ENCODE results near the gene EXOSC5. TPM values are rescaled to one million over a fixed set of nuclear protein-coding genes. Genes with fewer than 3 reads are reported as not detected.
"Not testable (repeated sequence)": the region's sequence is repeated elsewhere in the genome, so short reads cannot be mapped to it uniquely, and the experiment has no call there.

The EXOSC5 gene
- total RNA-seq, 1 donor from 2014 or later = 12.0 TPM

GRCh38 chr19:41381536-41381935, 15.6 kb downstream of the EXOSC5 start:
- intact Hi-C loops (cut with DNase I); ATAC-seq; DNase-seq (ENCODE audit: low spot score): not testable (repeated sequence)

GRCh38 chr19:41377977-41378709, 19.0 kb downstream of the EXOSC5 start:
- DNase-seq (ENCODE audit: low spot score) (no peak), ATAC-seq (peak; percentile 9)
- intact Hi-C loops (cut with DNase I) = no loop called here

GRCh38 chr19:41376998-41377365, 20.2 kb downstream of the EXOSC5 start:
- ATAC-seq = peak; percentile 24

GRCh38 chr19:41376241-41376997, 20.7 kb downstream of the EXOSC5 start, which contains the start of gene TMEM91:
TMEM91 (plus strand) TSS chr19:41376533; CDS start chr19:41378310, 1,777 bp downstream.
- ATAC-seq (peak; percentile 73), DNase-seq (ENCODE audit: low spot score) (peak; percentile 71)
- intact Hi-C loops (cut with DNase I) = no loop called here

More at GRCh38 chr19:41376998-41377365, 20.2 kb downstream of the EXOSC5 start:
- no peak for DNase-seq (ENCODE audit: low spot score)
- intact Hi-C loops (cut with DNase I) = no loop called here

- DNase-seq (ENCODE audit: low spot score) (peak; percentile 87), ATAC-seq (peak; percentile 69)
- intact Hi-C loops (cut with DNase I) = no loop called here
These were observed 23.2 kb downstream of the EXOSC5 start for GRCh38 chr19:41373993-41374392.

- intact Hi-C loops (cut with DNase I) = no loop called here
- ATAC-seq = no peak
- no peak for DNase-seq (ENCODE audit: low spot score)
These were observed 24.7 kb downstream of the EXOSC5 start for GRCh38 chr19:41372501-41372900.

GRCh38 chr19:41371541-41371940, 25.6 kb downstream of the EXOSC5 start:
- intact Hi-C loops (cut with DNase I) = no loop called here
- no peak for ATAC-seq
- DNase-seq (ENCODE audit: low spot score) = no peak

- intact Hi-C loops (cut with DNase I); ATAC-seq: not testable (repeated sequence)
These were observed 26.0 kb downstream of the EXOSC5 start for GRCh38 chr19:41371119-41371518.

GRCh38 chr19:41369769-41370168, 27.4 kb downstream of the EXOSC5 start:
- intact Hi-C loops (cut with DNase I) = no loop called here
- DNase-seq (ENCODE audit: low spot score) (no peak), ATAC-seq (no peak)

More at GRCh38 chr19:41371119-41371518, 26.0 kb downstream of the EXOSC5 start:
- not testable (repeated sequence) for DNase-seq (ENCODE audit: low spot score)

GRCh38 chr19:41367848-41368301, 29.3 kb downstream of the EXOSC5 start:
- DNase-seq (ENCODE audit: low spot score) (no peak), ATAC-seq (no peak)
- intact Hi-C loops (cut with DNase I) = no loop called here

GRCh38 chr19:41366089-41366488, 31.1 kb downstream of the EXOSC5 start:
- intact Hi-C loops (cut with DNase I) = no loop called here

GRCh38 chr19:41364524-41365391, 32.4 kb downstream of the EXOSC5 start:
- intact Hi-C loops (cut with DNase I) = no loop called here
- ATAC-seq (no peak), DNase-seq (ENCODE audit: low spot score) (no peak)

More at GRCh38 chr19:41366089-41366488, 31.1 kb downstream of the EXOSC5 start:
- DNase-seq (ENCODE audit: low spot score) = no peak
- ATAC-seq = no peak

- intact Hi-C loops (cut with DNase I) = no loop called here
- DNase-seq (ENCODE audit: low spot score) (peak; percentile 98), ATAC-seq (peak; percentile 98)
These were observed 33.2 kb downstream of the EXOSC5 start, which contains the start of gene B9D2 for GRCh38 chr19:41363753-41364523. B9D2 (minus strand) TSS chr19:41364149; CDS start chr19:41363519, 630 bp downstream.

- peak; percentile 6 for ATAC-seq
- intact Hi-C loops (cut with DNase I) = no loop called here
- DNase-seq (ENCODE audit: low spot score) = peak; percentile 63
These were observed 33.8 kb downstream of the EXOSC5 start for GRCh38 chr19:41363371-41363752.

- no peak for ATAC-seq
- DNase-seq (ENCODE audit: low spot score) = no peak
- intact Hi-C loops (cut with DNase I) = no loop called here
These were observed 34.9 kb downstream of the EXOSC5 start for GRCh38 chr19:41362143-41362847.

- no peak for DNase-seq (ENCODE audit: low spot score)
- intact Hi-C loops (cut with DNase I) = no loop called here
- no peak for ATAC-seq
These were observed 37.4 kb downstream of the EXOSC5 start for GRCh38 chr19:41359741-41360140.

- no peak for DNase-seq (ENCODE audit: low spot score)
- ATAC-seq = no peak
- intact Hi-C loops (cut with DNase I) = no loop called here
These were observed 39.4 kb downstream of the EXOSC5 start for GRCh38 chr19:41357746-41358145.
